ENCODE measurements around the gene UBL5.

- TF ChIP-seq EZH2 (IDR thresholded peaks at IDR 0.05; ENCODE audit: borderline replicate concordance, low read length): no peak
- no peak for TF ChIP-seq CTCF (IDR thresholded peaks at IDR 0.05; ENCODE audit: low read length)
Measured at GRCh38 chr19:9836021-9836420, 8.3 kb downstream of the UBL5 start.
